HepG2 (cell line): ENCODE results near the gene SMAD7. TPM values are rescaled to one million over a fixed set of nuclear protein-coding genes. Genes with fewer than 3 reads are reported as not detected.
A peak's percentile ranks its signal among the peaks of the same experiment; 100 is the strongest.

Experiments used
- ATF1 ChIP-seq: IDR thresholded peaks from 2 replicates; pipeline ENCODE4 v1.6.1; 2016; ENCODE audit warnings: mild to moderate bottlenecking, control low read depth
- HIC2 ChIP-seq: sonication (generic); formaldehyde crosslinking; IDR thresholded peaks from 2 replicates; pipeline ENCODE4 v1.9.0; 2022; ENCODE audit warnings: low read depth, missing genetic modification reagents
- HNF4G ChIP-seq, 2 experiments: sonication (generic) in 1 of 2; formaldehyde crosslinking in 1 of 2; IDR thresholded peaks; 2 replicates each; pipeline versions ENCODE4 v1.4.0 to v1.6.1; 2011 to 2020; ENCODE audit warnings: borderline replicate concordance in 2 of 2, low read depth in 2 of 2, mild to moderate bottlenecking in 2 of 2, low read length in 1 of 2, missing genetic modification reagents in 1 of 2, moderate library complexity in 1 of 2
- MTA1 ChIP-seq: sonication (generic); formaldehyde crosslinking; IDR thresholded peaks from 2 replicates; pipeline ENCODE4 v1.4.0; 2020; ENCODE audit warnings: missing genetic modification reagents, mild to moderate bottlenecking, borderline replicate concordance
- NFE2L2 ChIP-seq: fragments of 150-350 bp; IDR thresholded peaks from 2 replicates; pipeline ENCODE4 v1.6.1; 2014; ENCODE audit warnings: low read length
- NPAS2 ChIP-seq: sonication (generic); formaldehyde crosslinking; IDR thresholded peaks from 2 replicates; pipeline ENCODE4 v1.8.0; 2022; ENCODE audit warnings: mild to moderate bottlenecking, missing genetic modification reagents, borderline replicate concordance
- RARA ChIP-seq: IDR thresholded peaks from 2 replicates; pipeline ENCODE4 v1.6.1; 2016; ENCODE audit warnings: missing genetic modification reagents, missing compliant biosample characterization
- RFXAP ChIP-seq: sonication (generic); formaldehyde crosslinking; IDR thresholded peaks from 2 replicates; pipeline ENCODE4 v1.4.0; 2020; ENCODE audit warnings: missing genetic modification reagents, borderline replicate concordance
- SNAI1 ChIP-seq: sonication (generic); formaldehyde crosslinking; IDR thresholded peaks from 2 replicates; pipeline ENCODE4 v1.5.0; 2020; ENCODE audit warnings: mild to moderate bottlenecking, missing genetic modification reagents, borderline replicate concordance
- TBX2 ChIP-seq: sonication (generic); formaldehyde crosslinking; IDR thresholded peaks from 2 replicates; pipeline ENCODE4 v1.5.0; 2020; ENCODE audit warnings: missing genetic modification reagents, mild to moderate bottlenecking, borderline replicate concordance
- ZNF883 ChIP-seq: sonication (generic); formaldehyde crosslinking; IDR thresholded peaks from 2 replicates; pipeline ENCODE4 v1.5.1; 2020; ENCODE audit warnings: mild to moderate bottlenecking, missing genetic modification reagents; ENCODE audit errors: not compliant biosample characterization
- polyA plus RNA-seq, 8 experiments: library from polyadenylated mRNA; depleted of rRNA in 3 of 8; stranded (reverse) in 7 of 8; unstranded in 1 of 8; fragments of >200 nt; fragmentation: Illumina TruSeq in 4 of 8; extraction: Trizol in 4 of 8; gene quantifications; 2 replicates each; pipeline versions ENCODE4 v1.2.1 to v1.2.3, GENCODE V29; 2011 to 2016; ENCODE audit warnings: low read depth in 4 of 8, missing spikeins in 1 of 8, mixed read lengths in 1 of 8; ENCODE audit not compliant: insufficient read depth in 1 of 8
- total RNA-seq, 5 experiments: library from RNA; depleted of rRNA; stranded (reverse); fragments of >200 nt; fragmentation: Illumina TruSeq; extraction: Trizol; gene quantifications; 2 replicates each; pipeline ENCODE4 v1.2.3, GENCODE V29; 2016; ENCODE audit warnings: low read depth in 1 of 5
- TF ChIP-seq, protein P1 (sequence below), 2 experiments: fragments of 450-650 bp in 1 of 2; sonication (generic) in 1 of 2; formaldehyde crosslinking in 1 of 2; IDR thresholded peaks; 2 replicates each; pipeline versions ENCODE4 v1.6.1 to v1.8.0; 2016 to 2022; ENCODE audit warnings: antibody characterized with exemption in 1 of 2, mild to moderate bottlenecking in 1 of 2, missing genetic modification reagents in 1 of 2

Gene SMAD7
- total and polyA plus RNA-seq, 2 of the 13 experiments (the other 11 are each of a cell fraction or from before 2014, with no cell fraction given): 17.4 to 24.7 TPM

DNA sequence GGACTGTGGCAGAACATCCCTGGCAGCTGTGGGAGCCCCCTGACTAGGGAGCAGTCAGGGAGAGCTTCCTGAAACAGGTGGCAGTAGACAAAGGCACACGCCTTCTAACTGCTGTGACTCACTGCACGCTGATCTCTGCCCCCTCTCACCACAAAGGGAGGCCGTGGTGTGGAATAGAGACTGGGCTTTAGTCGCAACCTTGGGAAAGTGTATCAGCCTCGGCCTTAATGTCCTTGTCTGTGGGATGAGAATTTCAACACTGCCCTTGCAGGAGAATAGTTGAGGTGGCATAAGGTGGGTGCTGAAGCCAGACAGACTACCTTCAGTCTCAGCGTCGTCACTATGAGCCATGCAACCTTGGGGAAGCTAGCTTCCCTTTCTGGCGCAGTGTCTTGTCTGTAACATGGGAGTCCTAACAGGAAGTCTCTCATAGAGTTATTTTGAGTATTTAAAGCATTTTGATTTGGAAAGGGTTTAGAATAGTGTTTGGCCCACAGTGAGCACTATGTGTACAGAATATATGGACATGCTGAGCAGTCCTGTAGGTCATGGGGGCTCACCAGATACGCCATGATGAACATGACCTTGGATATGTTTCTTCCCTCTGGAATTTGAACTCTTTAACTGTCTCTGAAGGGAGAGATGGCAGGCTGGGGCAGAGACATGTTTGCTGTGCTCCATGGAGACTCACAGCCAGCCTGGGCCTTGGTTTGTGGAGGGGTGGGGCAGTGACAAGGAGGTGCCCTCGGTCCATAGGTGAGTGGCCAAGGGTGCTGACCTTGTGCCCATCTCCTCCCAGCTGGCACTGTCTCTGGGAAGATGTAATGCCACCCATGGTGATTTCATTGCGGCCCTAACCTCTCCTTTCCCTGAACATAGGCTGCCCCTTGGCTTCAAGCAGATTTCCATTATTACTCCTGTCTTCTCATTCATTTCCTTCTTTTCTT is 29.5 kb upstream of the SMAD7 start (continued):
- TF ChIP-seq, protein P1, sequence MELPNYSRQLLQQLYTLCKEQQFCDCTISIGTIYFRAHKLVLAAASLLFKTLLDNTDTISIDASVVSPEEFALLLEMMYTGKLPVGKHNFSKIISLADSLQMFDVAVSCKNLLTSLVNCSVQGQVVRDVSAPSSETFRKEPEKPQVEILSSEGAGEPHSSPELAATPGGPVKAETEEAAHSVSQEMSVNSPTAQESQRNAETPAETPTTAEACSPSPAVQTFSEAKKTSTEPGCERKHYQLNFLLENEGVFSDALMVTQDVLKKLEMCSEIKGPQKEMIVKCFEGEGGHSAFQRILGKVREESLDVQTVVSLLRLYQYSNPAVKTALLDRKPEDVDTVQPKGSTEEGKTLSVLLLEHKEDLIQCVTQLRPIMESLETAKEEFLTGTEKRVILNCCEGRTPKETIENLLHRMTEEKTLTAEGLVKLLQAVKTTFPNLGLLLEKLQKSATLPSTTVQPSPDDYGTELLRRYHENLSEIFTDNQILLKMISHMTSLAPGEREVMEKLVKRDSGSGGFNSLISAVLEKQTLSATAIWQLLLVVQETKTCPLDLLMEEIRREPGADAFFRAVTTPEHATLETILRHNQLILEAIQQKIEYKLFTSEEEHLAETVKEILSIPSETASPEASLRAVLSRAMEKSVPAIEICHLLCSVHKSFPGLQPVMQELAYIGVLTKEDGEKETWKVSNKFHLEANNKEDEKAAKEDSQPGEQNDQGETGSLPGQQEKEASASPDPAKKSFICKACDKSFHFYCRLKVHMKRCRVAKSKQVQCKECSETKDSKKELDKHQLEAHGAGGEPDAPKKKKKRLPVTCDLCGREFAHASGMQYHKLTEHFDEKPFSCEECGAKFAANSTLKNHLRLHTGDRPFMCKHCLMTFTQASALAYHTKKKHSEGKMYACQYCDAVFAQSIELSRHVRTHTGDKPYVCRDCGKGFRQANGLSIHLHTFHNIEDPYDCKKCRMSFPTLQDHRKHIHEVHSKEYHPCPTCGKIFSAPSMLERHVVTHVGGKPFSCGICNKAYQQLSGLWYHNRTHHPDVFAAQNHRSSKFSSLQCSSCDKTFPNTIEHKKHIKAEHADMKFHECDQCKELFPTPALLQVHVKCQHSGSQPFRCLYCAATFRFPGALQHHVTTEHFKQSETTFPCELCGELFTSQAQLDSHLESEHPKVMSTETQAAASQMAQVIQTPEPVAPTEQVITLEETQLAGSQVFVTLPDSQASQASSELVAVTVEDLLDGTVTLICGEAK (IDR thresholded peaks at IDR 0.05): no peak
- TF ChIP-seq, protein P1 (CRISPR knock-in tag; IDR thresholded peaks at IDR 0.05): no peak
- TF ChIP-seq ZNF883: no peak
- peak; percentile 14; the same call in 1 of the 2 replicates for TF ChIP-seq HNF4G (IDR thresholded peaks at IDR 0.05; ENCODE audit: borderline replicate concordance, low read depth, low read length)
- no peak for TF ChIP-seq HNF4G (CRISPR knock-in tag; IDR thresholded peaks at IDR 0.05; ENCODE audit: borderline replicate concordance, low read depth)
- peak; percentile 76 for TF ChIP-seq TBX2 (CRISPR knock-in tag)
- TF ChIP-seq HIC2 (CRISPR knock-in tag): peak; percentile 59; the same call in 1 of the 2 replicates
- TF ChIP-seq MTA1: no peak
- TF ChIP-seq ATF1 (CRISPR knock-in tag): no peak
- peak; percentile 63 for TF ChIP-seq RARA (CRISPR knock-in tag)
- no peak for TF ChIP-seq NFE2L2
- peak; percentile 72; the same call in 1 of the 2 replicates for TF ChIP-seq SNAI1 (CRISPR knock-in tag)
- TF ChIP-seq NPAS2 (CRISPR knock-in tag): no peak
- TF ChIP-seq RFXAP (CRISPR knock-in tag): no peak
